ENCODE data around the gene TMEM209.
"Not testable (repeated sequence)": the region's sequence is repeated elsewhere in the genome, so short reads cannot be mapped to it uniquely, and the experiment has no call there.

TMEM209 gene

DNA sequence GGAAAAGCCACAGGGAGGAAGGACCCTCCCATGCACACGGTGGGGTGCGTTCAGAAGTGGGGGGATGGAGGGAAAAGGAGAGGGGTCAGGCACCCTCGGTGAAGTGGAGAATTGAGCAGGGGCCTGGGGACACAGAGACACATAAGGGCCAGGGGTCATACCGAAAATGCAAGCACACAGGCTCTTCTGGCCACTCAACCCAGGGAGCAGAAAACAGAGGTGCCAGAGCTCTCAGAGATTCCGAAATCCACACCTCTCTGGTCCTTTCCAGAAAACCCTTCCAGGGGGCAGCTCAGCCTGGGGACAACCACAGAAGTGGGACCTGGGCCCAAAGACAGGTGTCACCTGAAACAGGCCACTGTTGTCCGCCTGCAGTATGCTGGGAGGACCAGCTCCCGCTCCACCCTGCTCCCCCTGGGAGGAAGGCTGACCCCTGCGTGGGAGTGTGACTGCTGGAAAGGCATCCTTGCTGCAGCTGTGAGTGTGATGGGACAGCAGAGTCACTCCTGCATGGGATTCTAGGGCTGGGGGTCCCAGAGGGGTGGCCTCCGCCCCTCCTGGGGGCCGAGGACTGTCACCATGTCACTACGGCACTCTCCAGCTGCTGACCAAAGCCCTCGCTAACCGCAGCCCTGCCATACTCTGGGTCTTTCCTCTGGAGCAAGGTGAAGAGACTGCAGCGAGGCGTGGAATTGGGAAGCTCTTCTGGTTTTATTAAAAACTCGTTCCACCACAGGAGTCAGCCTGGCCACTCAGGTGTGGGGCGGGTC lies 63.1 kb downstream of the TMEM209 start:
- DNase-seq: no peak

DNA sequence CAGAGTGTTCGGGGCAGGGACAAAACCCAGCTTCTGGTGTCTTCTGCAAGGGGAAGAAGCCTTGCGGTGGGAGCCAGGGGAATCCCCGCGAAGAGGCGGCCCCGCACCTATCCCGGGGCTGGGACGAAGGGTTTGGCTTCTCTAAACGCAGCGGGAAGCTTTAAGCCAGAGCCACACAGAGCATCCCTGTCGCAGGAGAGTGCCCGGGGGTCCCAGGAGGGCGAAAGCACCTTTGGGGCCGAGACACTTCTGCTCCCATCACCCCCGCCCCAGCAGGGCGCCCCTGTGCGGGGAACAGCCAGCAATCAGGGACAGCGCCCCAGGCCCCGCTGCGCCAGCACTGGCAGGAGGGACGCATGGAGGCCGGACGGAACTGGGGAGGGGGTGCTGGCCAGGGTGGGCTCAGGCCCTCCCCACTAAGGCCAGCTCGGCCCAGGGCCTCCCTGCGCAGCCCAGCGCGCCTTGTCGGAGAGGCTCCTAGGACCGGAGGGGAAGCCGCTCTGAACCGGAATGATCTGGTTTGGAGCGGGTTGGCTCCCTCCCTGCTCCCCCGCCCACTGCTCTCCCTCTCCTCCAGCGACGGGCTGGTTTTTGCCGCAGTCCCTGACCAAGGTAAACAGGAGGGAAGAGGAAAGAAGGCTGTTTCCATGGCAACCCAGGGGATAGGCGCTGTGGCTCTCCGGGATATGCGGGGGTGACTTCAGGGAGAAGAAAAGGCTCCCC lies 63.9 kb downstream of the TMEM209 start:
- DNase-seq: no peak

DNA sequence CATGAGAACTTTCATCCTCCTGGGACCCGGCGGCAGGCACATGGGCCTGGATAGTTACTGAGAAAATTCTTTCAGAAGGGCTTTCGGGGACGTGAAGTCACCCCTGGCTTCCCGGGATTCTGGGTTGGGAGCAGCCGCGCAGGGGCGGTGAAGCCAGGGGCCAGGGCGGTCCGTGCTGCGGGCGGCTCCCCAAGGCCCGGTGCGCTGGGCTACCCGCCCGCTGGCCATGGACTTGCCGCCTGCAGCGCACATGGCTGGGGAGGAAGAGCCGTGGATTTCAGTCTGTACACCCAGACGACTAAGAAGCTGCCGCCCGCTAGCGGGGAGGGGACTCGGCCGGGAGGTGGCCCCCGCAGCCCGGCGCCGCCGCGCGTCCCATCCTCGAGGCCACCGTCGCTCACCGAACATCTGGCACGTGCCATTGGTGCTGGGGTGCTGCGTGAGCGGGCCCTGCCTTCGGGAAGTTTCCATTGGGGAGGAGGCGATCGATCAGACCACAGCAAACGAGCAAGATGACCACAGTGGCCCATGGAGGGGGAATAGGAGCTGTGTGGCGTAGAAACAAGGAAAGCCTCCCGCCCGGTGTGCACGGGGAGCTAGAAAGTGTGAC lies 64.5 kb downstream of the TMEM209 start:
- no peak for DNase-seq

DNA sequence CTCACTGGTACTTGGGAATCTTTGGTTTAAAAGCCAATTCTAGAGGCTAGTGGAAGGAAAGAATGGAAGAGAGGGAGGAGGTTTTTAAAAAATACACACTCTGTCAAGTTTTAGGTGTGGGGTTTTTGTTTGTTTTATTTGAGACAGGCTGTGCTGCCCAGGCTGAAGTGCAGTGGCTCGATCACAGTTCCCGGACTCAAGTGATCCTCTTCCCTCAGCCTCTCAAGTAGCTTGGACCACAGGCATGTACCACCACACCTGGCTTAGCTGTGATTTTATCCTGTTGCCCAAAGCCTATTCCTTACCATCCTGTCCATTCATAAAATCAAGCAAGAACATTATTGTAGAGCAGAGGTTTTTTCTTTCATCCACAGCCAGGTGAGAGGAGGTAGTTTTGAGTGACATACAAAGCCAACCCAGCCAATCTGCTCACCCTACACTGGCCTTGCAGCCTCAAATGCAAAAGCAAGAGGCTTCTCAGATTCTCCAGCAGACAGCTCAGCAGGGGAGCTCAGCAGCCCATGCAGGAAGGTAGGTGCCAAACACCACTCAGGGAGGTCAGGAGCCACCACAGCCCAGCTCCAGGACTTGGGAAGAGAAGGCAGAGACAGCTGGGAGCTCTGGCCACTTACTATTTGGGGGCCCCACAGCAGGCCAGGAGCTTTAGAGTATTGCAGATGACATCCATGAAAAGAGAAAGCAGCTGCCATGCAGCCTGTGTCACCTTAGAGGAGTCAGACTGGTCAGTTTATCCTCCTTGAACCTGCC lies 65.8 kb downstream of the TMEM209 start:
- DNase-seq: no peak

- DNase-seq: no peak
Measured at GRCh38 chr7:130137207-130137606, 68.0 kb downstream of the TMEM209 start.

DNA sequence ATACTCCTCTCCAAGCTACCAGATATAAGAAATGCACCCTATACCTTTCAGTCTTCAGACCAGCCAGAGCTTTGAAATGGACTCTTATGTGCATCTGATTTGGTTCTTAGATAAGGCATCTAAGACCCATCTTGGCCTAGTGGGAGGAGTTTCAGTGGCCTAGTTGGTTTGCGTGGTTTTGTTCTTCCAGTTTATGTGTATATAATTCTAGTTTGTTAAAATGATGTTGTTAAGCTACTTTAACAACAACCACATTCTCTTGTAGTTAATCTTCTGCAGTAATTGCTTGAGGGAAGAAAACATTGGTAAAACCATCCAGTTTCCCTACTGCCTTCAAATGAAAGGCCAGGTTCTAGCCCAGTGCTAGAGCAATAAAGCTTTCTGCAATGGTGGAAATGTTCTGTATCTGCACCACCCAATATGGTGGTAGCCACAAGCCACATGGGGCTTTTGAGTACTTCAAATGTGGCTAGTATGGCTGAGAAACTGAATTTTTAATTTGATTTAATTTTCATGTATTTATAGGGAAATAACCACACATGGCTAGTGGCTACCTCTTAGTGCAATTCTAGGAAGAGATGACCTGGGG lies 68.5 kb downstream of the TMEM209 start:
- no peak for DNase-seq

DNA sequence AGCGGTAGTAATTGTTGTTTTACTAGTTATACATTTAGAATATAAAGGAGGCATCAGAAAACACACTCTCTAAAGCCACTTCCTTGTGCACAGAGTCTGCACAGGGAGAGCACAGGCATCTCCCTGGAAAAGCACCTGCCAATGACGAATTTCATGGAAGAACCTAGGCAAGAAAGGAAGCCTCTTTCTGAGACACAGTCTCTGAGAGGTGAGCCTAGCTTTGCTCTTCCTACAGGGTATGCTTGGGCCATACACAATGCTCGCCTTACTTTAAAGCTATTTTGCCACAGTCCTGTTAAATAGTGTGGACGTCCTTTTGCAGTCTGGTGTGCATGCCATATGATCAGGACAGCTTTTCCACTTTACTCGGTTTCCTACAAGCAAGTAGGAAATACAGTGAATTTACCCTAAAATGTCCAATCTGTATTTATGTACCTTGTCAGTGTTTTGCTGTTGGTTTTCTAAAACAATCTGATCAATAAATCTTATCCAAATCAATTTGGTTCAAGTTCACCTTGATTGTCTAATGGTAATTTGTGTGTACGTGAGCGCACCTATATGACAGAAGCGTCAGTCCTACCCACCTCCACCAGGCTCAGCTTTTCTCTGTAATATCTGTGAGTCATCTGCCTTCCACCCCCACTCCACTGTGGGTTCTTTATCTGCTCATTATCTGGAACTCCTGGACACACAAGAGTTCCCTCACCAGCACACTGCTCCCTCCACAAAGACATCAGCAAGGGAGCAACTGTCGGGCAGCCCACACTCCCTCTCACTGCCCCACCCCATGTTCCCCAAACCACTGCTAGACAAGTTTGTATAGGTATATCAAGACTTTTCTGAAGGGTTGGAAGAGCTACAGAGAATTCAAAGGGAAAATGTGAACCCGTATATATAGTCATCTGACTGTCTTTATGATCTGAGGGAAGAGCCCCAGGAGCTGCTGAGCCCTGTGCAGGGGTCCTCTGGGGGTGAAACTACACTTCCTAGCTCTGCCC lies 69.7 kb downstream of the TMEM209 start:
- DNase-seq: no peak

DNA sequence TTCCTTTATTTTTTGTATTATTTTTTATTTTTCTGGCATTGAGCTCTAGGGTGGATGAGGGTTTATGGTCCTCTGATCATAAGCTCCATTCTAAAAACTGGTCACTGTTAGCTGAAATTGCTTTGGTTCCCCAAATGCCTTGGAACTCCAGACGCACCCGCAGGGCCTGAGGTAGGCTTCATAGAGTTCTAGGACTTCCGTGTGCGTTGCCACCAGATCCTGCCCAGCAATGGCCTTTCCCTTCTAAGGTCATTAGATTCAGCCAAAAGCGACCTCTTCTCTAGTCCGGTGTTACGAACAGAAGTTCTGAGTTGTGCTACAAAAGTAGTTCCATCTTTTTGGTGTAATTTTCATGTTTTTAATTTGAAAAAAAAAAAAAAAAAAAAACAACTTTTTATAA lies 70.5 kb downstream of the TMEM209 start:
- no peak for DNase-seq

DNA sequence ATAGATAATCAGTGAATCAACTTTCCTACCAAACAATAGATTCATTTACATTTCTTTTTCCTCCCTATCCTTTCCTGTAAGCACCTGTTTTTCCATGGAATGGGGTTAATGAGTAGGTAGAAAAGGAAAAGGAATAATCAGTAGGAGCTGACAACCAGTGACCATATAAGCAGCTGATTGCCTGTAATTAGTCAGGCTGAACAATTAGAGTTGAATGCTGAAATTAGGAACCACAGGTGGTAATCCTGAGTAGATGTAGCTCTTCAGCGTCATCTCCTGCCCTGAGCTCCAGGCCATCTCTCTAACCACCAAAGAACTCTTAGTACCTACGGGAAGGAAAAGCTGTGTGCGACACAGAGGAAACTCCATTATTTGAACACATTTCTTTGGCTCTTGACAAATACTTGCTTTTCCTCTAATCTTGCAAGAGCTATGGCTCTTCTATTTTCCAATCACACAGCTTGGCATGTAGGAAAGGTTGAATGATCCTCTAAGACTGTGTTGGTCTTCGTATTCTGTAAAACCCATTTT lies 71.0 kb downstream of the TMEM209 start:
- DNase-seq: no peak

- DNase-seq: no peak
Measured at GRCh38 chr7:130133029-130133782, 72.0 kb downstream of the TMEM209 start.

- no peak for DNase-seq
Measured at GRCh38 chr7:130131964-130132875, 73.0 kb downstream of the TMEM209 start.

DNA sequence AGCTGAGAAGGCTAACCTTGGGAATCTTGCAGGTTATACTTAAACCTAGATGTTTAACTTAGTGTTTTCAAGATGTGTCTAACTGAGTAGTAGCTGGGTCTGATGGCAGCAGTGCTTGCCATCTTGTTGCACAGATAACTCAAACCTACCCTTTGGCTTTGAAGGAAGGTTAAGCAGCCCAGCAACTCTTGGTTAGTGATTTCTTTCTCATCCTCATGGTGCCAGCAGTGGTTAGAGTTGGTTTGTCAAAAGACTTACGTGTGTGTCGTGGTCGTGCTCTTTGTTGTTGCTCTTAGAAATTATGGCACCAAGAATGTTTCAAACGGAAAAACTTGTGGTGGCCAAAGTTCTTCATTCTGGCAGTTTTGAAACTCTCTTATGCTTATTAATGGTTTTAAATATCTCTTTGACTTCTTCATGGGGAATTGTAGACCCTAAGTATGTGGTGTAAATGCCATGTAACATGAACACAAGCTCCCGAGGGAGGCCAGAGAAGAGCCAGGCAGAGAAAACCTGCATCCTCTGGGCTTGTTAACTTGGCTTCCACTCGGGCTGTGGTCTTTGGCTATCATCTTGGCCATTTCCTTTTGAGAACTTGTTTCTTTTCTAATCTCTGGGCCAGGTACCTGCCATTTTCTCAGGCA lies 73.9 kb downstream of the TMEM209 start:
- no peak for DNase-seq

- DNase-seq: no peak
Measured at GRCh38 chr7:130129011-130129411, 76.2 kb downstream of the TMEM209 start.

GRCh38 chr7:130127821-130128317 lies 77.3 kb downstream of the TMEM209 start:
- DNase-seq: no peak

- no peak for DNase-seq
Measured at GRCh38 chr7:130127404-130127803, 77.8 kb downstream of the TMEM209 start.

- not testable (repeated sequence) for DNase-seq
Measured at GRCh38 chr7:130126840-130127239, 78.4 kb downstream of the TMEM209 start.

- no peak for DNase-seq
Measured at GRCh38 chr7:130124711-130125110, 80.5 kb downstream of the TMEM209 start.

- DNase-seq: no peak
Measured at GRCh38 chr7:130123501-130123900, 81.7 kb downstream of the TMEM209 start.

DNA sequence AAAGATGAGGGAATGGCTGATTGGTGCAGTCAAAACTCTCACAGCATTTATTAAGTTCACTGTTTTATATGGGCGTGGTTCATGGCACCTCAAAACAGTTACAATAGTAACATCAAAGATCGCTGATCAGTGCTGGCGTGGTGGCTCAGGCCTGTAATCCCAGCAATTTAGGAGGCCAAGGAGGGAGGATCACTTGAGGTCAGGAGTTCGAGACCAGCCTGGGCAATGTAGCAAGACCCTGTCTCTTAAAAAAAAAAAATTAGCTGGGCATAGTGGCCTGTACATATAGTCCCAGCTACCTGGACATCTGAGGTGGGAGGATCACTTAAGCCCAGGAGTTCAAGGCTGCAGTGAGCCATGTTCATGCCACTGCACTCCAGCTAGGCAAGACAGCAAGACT lies 86.4 kb downstream of the TMEM209 start:
- DNase-seq: no peak
